Endothelial cell of umbilical vein (primary cell): ENCODE measurements around the gene LRRC39. TPM values are rescaled to one million over a fixed set of nuclear protein-coding genes. Genes with fewer than 3 reads are reported as not detected.

Experiments used
- BruUV-seq: library from RNA; stranded (reverse); fragments of 400-500 nt; replicated peaks from 2 replicates; lab custom pipeline; 2021; lab: Mats Ljungman, UMichigan
- CTCF ChIA-PET: fragments of 300-600, 350-600 bp; sonication (Branson Sonifier 250); formaldehyde crosslinking; loops from one replicate; lab custom pipeline; 2021; ENCODE audit warnings: antibody characterized with exemption, inconsistent platforms; lab: Charles Lee
- POLR2A ChIA-PET: fragments of 300-600, 350-600 bp; sonication (Branson Sonifier 250); formaldehyde crosslinking; loops from one replicate; lab custom pipeline; 2021; ENCODE audit warnings: antibody characterized with exemption, inconsistent platforms; lab: Charles Lee
- DNase-seq: peaks from one replicate; pipeline ENCODE4 v3.0.0-alpha.2; 2011; ENCODE audit warnings: low read depth, low spot score
- FAIRE-seq: peaks from 2 replicates; lab custom pipeline; 2011; peaks lifted over from hg19 to GRCh38; lab: Jason Lieb, UNC
- H2AFZ ChIP-seq: 2 replicates; pipeline ENCODE4 v1.6.0; 2012; ENCODE audit warnings: low read depth, low read length, control low read depth, inconsistent platforms
- H3K27ac ChIP-seq: 2 replicates; pipeline ENCODE4 v1.5.1; 2011; ENCODE audit warnings: low read depth, mild to moderate bottlenecking, control low read depth, low read length, moderate library complexity; ENCODE audit not compliant: insufficient read depth
- H3K27me3 ChIP-seq, 2 experiments: 2 replicates each; pipeline versions ENCODE4 v1.6.0 to v1.6.1; 2011; ENCODE audit warnings: low read length in 2 of 2, mixed read lengths in 1 of 2; ENCODE audit not compliant: control insufficient read depth in 2 of 2, insufficient read depth in 2 of 2
- H3K36me3 ChIP-seq, 2 experiments: 2 replicates in 1 of 2; 3 replicates in 1 of 2; pipeline ENCODE4 v1.5.1; 2011; ENCODE audit warnings: low read length in 2 of 2, mild to moderate bottlenecking in 1 of 2, moderate library complexity in 1 of 2; ENCODE audit not compliant: control insufficient read depth in 2 of 2, insufficient read depth in 2 of 2; ENCODE audit errors: extremely low read depth in 1 of 2
- H3K4me1 ChIP-seq: 3 replicates; pipeline ENCODE4 v1.5.1; 2011; ENCODE audit warnings: mild to moderate bottlenecking, low read length; ENCODE audit not compliant: control insufficient read depth, insufficient read depth; ENCODE audit errors: extremely low read depth
- H3K4me2 ChIP-seq: 2 replicates; pipeline ENCODE4 v1.6.1; 2011; ENCODE audit warnings: low read length, control low read depth, mixed read lengths; ENCODE audit not compliant: insufficient read depth
- H3K4me3 ChIP-seq, 3 experiments: fragments of 200-600 bp in 1 of 3; sonication (generic), shearing (Covaris generic) in 1 of 3; replicated peaks in 1 of 3; 2 replicates each; pipeline ENCODE4 v1.5.1; 2011 to 2016; ENCODE audit warnings: control low read depth in 3 of 3, low read length in 3 of 3, mild to moderate bottlenecking in 2 of 3, inconsistent platforms in 1 of 3, low read depth in 1 of 3, moderate library complexity in 1 of 3; ENCODE audit not compliant: insufficient read depth in 1 of 3
- H3K79me2 ChIP-seq: 2 replicates; pipeline ENCODE4 v1.6.0; 2012; ENCODE audit warnings: low read length, inconsistent platforms; ENCODE audit not compliant: control insufficient read depth, insufficient read depth
- H3K9ac ChIP-seq: replicated peaks from 2 replicates; pipeline ENCODE3; 2011; ENCODE audit warnings: low read length, control low read depth; ENCODE audit not compliant: insufficient read depth; ENCODE audit errors: extremely low read depth
- H3K9me1 ChIP-seq: replicated peaks from 3 replicates; pipeline ENCODE4 v1.6.0; 2011; ENCODE audit warnings: mild to moderate bottlenecking, low read length; ENCODE audit not compliant: control insufficient read depth, insufficient read depth; ENCODE audit errors: extremely low read depth
- H3K9me3 ChIP-seq: replicated peaks from 2 replicates; pipeline ENCODE4 v1.5.1; 2012; ENCODE audit warnings: low read length, inconsistent platforms; ENCODE audit not compliant: control insufficient read depth, insufficient read depth
- H4K20me1 ChIP-seq: replicated peaks from 2 replicates; pipeline ENCODE3; 2011; ENCODE audit warnings: mild to moderate bottlenecking, low read length; ENCODE audit not compliant: control insufficient read depth, insufficient read depth; ENCODE audit errors: extremely low read depth
- EZH2 ChIP-seq: IDR thresholded peaks from 2 replicates; pipeline ENCODE4 v1.6.1; 2012; ENCODE audit warnings: borderline replicate concordance, low read depth, mild to moderate bottlenecking, moderate library complexity, low read length, inconsistent platforms; ENCODE audit not compliant: severe bottlenecking
- FOS ChIP-seq: IDR thresholded peaks from 2 replicates; pipeline ENCODE4 v1.6.1; 2011; ENCODE audit warnings: mild to moderate bottlenecking, low read length, moderate library complexity, borderline replicate concordance; ENCODE audit not compliant: insufficient read depth
- GATA2 ChIP-seq: IDR thresholded peaks from 2 replicates; pipeline ENCODE4 v1.7.0; 2011; ENCODE audit warnings: low read depth, mild to moderate bottlenecking, moderate library complexity, mixed read lengths, low read length; ENCODE audit not compliant: insufficient read length, insufficient read depth
- JUN ChIP-seq: IDR thresholded peaks from 2 replicates; pipeline ENCODE4 v1.6.1; 2011; ENCODE audit warnings: borderline replicate concordance, low read depth; ENCODE audit not compliant: insufficient read length, insufficient read depth
- MYC ChIP-seq: IDR thresholded peaks from one replicate; pipeline ENCODE4 v1.6.1; 2011; ENCODE audit warnings: mild to moderate bottlenecking, low read depth, low read length
- POLR2A ChIP-seq: IDR thresholded peaks from 2 replicates; pipeline ENCODE4 v1.6.1; 2012; ENCODE audit warnings: low read depth, mild to moderate bottlenecking, control low read depth, low read length
- POLR2AphosphoS5 ChIP-seq: IDR thresholded peaks from 2 replicates; pipeline ENCODE4 v1.6.1; 2012; ENCODE audit warnings: low read depth, mild to moderate bottlenecking, control low read depth, low read length, moderate library complexity; ENCODE audit not compliant: insufficient read depth
- dilution Hi-C: fragments of 300-500 bp; cut with MboI; formaldehyde crosslinking; loops from one replicate; pipeline ENCODE4 v1.15.0; 2019; ENCODE audit warnings: low sequenced_read_pairs; ENCODE audit not compliant: extremely low pct_ligation_motif_present
- intact Hi-C: fragments of 100-400 bp; cut with micrococcal nuclease; formaldehyde crosslinking; loops from one replicate; pipeline ENCODE4 v1.10.0; 2022
- polyA plus RNA-seq, 4 experiments: library from polyadenylated mRNA; depleted of rRNA in 3 of 4; stranded (reverse) in 3 of 4; unstranded in 1 of 4; fragments of >200 nt; gene quantifications; 2 replicates each; pipeline versions ENCODE4 v1.2.1 to v1.2.3, GENCODE V29; 2011 to 2012; ENCODE audit warnings: missing spikeins in 1 of 4
- total RNA-seq: library from RNA; stranded (reverse); gene quantifications from 2 replicates; pipeline ENCODE4 v1.2.3, GENCODE V29; 2021
- TF ChIP-seq, protein P1 (sequence below): IDR thresholded peaks from 2 replicates; pipeline ENCODE4 v1.6.1; 2011; ENCODE audit not compliant: insufficient read depth, insufficient read length
- TF ChIP-seq, protein P2 (sequence below), 2 donors: IDR thresholded peaks; 1 replicate in 1 of 2; 2 replicates in 1 of 2; pipeline ENCODE4 v1.5.1; 2011; ENCODE audit warnings: low read length in 2 of 2, mild to moderate bottlenecking in 2 of 2, moderate library complexity in 2 of 2, control low read depth in 1 of 2, inconsistent platforms in 1 of 2, low read depth in 1 of 2; ENCODE audit not compliant: insufficient read depth in 1 of 2; ENCODE audit errors: extremely low read depth in 1 of 2

LRRC39 gene
- total and polyA plus RNA-seq, 2 donors (not counting 3 experiments of a cell fraction or from before 2014, with no cell fraction given), result 0.40 to 0.65 TPM

DNA sequence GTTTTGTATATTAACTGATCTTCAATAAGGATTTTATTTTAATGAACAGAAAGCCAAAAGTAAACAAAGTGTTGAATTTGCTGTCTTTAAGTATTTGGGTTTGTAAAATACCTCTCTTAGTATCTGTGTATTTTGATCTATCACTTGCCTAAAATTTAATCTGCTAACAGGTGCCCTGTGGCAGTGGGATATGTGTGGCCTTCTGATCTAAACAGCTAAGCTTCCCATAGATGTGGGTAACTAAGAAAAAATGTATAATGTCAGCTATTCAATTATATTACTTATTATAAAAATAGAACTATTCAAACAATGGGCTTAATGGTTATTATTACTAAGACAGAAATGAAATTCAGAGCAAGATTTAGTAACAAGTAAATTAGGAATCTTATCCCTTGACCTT lies 15.2 kb downstream of the LRRC39 start:
- no peaks in the 10 kb centered on the region for H4K20me1 ChIP-seq
- no peak for DNase-seq
- H3K27ac ChIP-seq, result no peak overlapping the region
- no peak overlapping the region for H3K4me3 ChIP-seq
- CTCF ChIA-PET, result interaction anchor here (1.3 to 1.6 kb wide), 2 partner anchors 17 to 251 kb away, joined by 3 to 4 read pairs; no protein-coding TSS in a partner anchor
- H2AFZ ChIP-seq, result no peak overlapping the region
- TF ChIP-seq, protein P1, sequence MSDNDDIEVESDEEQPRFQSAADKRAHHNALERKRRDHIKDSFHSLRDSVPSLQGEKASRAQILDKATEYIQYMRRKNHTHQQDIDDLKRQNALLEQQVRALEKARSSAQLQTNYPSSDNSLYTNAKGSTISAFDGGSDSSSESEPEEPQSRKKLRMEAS, result no peak
- no peak for TF ChIP-seq FOS
- no peak for TF ChIP-seq MYC
- TF ChIP-seq POLR2AphosphoS5, result no peak
- no peak for TF ChIP-seq POLR2A
- TF ChIP-seq, protein P2, sequence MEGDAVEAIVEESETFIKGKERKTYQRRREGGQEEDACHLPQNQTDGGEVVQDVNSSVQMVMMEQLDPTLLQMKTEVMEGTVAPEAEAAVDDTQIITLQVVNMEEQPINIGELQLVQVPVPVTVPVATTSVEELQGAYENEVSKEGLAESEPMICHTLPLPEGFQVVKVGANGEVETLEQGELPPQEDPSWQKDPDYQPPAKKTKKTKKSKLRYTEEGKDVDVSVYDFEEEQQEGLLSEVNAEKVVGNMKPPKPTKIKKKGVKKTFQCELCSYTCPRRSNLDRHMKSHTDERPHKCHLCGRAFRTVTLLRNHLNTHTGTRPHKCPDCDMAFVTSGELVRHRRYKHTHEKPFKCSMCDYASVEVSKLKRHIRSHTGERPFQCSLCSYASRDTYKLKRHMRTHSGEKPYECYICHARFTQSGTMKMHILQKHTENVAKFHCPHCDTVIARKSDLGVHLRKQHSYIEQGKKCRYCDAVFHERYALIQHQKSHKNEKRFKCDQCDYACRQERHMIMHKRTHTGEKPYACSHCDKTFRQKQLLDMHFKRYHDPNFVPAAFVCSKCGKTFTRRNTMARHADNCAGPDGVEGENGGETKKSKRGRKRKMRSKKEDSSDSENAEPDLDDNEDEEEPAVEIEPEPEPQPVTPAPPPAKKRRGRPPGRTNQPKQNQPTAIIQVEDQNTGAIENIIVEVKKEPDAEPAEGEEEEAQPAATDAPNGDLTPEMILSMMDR (IDR thresholded peaks at IDR 0.05; ENCODE audit: extremely low read depth in 1 of 2, insufficient read depth in 1 of 2, low read depth in 1 of 2, low read length in 2 of 2), result no peak
- TF ChIP-seq JUN, result no peak
- no peak for TF ChIP-seq EZH2
- no peak for TF ChIP-seq GATA2
- FAIRE-seq, result no peak
- POLR2A ChIA-PET, result no interaction called here
- H3K9me3 ChIP-seq, result no peaks in the 10 kb centered on the region
- no peaks in the 10 kb centered on the region for H3K36me3 ChIP-seq
- no peak overlapping the region for H3K9ac ChIP-seq
- no peaks in the 10 kb centered on the region for H3K79me2 ChIP-seq
- H3K9me1 ChIP-seq, result peaks cover under 1% of the 10 kb centered on the region
- dilution Hi-C loops (no loop called here), intact Hi-C loops (loop anchor here (10.0 kb wide), 1 partner anchor 62 kb away; no protein-coding TSS in a partner anchor)
- H3K4me1 ChIP-seq, result no peaks in the 10 kb centered on the region
- H3K27me3 ChIP-seq, result no peaks in the 10 kb centered on the region
- no TSS peak for BruUV-seq
- no peak overlapping the region for H3K4me2 ChIP-seq
